ENCODE results near the gene BAIAP2L2.

GRCh38 chr22:38043151-38044039, 67.1 kb downstream of the BAIAP2L2 start:
- no peak for TF ChIP-seq CTCF (IDR thresholded peaks at IDR 0.05; ENCODE audit: low read depth, low read length, poor library complexity, severe bottlenecking)
- TF ChIP-seq EZH2phosphoT487 (IDR thresholded peaks at IDR 0.05; ENCODE audit: borderline replicate concordance, low read length), result no peak

Measured in DOHH2 (cell line).